ENCODE data around the gene CCDC88C.

CCDC88C gene

GRCh38 chr14:91401751-91402150 is 15.9 kb downstream of the CCDC88C start:
- in situ Hi-C loops (cut with MboI; ENCODE audit: low sequenced_read_pairs) = loop anchor here (25.0 kb wide), 1 partner anchor 214 kb away; no protein-coding TSS in a partner anchor

- in situ Hi-C loops (cut with MboI; ENCODE audit: low sequenced_read_pairs) = loop anchor here (25.0 kb wide), 1 partner anchor 213 kb away; no protein-coding TSS in a partner anchor
These were observed 16.9 kb downstream of the CCDC88C start for GRCh38 chr14:91400696-91401095.

- in situ Hi-C loops (cut with MboI; ENCODE audit: low sequenced_read_pairs) = loop anchor here (25.0 kb wide), 1 partner anchor 213 kb away; no protein-coding TSS in a partner anchor
These were observed 17.6 kb downstream of the CCDC88C start for GRCh38 chr14:91399868-91400640.

DNA sequence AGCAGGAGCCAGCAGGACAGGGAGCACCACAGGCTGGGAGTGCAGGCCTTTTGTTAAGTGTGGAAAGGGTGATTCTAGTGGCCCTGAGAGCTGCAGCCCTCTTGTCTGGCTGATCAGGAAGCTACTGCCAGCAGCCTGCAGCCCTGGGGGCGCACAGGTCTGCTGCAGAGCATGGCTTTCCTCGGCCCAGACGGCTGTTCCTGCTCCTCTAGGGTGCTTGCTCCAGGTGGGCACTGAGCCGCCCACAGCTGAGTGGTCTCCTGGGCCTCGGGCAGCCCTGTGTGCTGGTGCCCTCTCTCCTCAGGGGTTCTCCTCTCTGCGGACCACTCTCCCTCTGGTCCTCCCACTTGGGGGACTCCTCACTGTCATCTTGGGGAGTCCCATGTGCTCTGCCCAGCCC is 18.9 kb downstream of the CCDC88C start:
- in situ Hi-C loops (cut with MboI; ENCODE audit: low sequenced_read_pairs) = no loop called here

DNA sequence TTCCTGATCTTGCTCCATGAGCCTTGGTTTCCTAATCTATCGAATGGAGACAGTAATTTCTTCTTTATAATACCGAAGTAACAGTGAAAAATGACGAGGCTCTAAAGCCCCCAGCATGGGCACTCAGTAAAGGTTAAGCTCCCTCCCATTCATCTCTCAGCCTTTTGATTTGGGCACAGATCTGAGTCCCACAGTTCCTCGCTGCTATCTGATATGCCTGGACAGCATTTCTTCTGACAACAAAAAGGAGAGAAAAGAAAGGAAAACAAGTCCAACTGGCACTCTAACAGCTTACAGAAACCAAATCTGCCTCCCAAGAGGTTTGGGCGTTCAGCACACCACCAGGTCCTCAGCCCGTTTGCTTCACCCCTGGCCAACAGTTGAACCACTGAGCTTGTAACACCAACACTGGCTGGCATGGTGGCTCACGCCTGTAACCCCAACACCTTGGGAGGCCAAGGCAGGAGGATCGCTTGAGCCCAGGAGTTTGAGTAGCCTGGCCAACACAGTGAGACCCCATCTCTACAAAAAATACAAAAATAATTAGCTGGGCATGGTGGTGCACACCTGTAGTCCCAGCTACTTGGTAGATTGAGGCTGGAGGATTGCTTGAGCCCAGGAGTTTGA is 19.5 kb downstream of the CCDC88C start:
- in situ Hi-C loops (cut with MboI; ENCODE audit: low sequenced_read_pairs) = no loop called here

- in situ Hi-C loops (cut with MboI; ENCODE audit: low sequenced_read_pairs) = no loop called here
These were observed 20.4 kb downstream of the CCDC88C start for GRCh38 chr14:91396959-91397815.

DNA sequence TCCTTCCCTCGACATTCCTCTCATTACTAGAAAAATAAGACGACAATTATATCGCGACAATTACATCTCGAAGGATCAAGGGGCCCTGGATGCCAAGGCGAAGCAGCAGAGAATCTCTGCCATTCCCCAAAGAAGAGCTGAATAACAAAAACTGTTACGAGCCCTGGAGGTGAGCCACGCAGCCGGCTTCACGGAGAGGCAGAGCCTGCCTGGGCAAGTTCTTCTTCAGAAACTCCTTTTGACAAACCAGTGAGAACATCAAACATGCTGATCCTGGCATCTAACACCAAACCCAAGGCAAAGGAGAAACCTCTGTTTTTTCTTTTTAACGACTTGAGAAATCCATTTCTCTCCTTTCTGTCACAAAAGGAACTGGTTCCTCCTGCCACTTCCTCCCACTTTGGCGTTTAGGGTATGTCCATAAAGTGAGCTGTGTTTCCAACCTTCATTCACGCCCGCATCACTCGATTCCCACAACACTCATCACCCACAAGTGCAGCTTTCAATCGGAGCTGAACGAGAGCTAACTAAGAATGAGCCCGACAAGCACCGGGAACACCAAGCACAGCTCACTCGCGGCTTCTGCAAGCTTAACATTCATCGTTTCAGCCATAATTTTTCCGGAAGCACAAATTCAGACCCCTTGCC is 21.5 kb downstream of the CCDC88C start:
- in situ Hi-C loops (cut with MboI; ENCODE audit: low sequenced_read_pairs) = no loop called here

- in situ Hi-C loops (cut with MboI; ENCODE audit: low sequenced_read_pairs) = no loop called here
These were observed 22.2 kb downstream of the CCDC88C start for GRCh38 chr14:91395466-91395865.

- in situ Hi-C loops (cut with MboI; ENCODE audit: low sequenced_read_pairs) = no loop called here
These were observed 23.2 kb downstream of the CCDC88C start for GRCh38 chr14:91394105-91395081.

- in situ Hi-C loops (cut with MboI; ENCODE audit: low sequenced_read_pairs) = no loop called here
These were observed 24.9 kb downstream of the CCDC88C start for GRCh38 chr14:91392623-91393303.

DNA sequence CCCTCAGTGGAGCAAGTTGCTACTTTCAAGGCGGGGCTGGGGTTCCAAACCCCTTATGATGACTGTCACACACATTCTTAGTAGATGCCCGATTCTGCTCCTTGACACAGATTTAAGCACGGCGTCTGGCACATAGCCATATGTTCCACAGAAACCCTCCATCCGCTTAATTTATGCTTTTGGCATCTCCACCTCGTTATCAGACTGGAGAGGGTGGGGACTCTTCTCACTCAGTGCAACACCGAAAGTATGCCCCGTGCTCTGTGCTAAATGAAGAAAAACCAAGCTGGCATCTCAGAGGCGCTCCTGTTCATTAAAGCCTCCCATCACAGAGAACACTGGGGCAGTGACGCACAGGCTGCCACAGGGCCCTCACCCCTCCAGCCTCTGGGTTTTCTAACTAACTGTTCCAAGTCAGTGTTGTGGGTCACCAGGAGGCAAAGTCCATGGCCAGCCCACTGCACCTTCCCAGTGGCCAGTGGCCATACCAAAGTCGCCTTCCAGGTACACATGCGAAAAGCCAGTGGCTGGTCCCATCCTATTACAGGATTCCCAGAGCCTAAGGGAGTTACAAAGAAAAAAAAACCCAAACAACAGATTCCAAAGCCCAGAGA is 27.3 kb downstream of the CCDC88C start:
- in situ Hi-C loops (cut with MboI; ENCODE audit: low sequenced_read_pairs) = no loop called here

DNA sequence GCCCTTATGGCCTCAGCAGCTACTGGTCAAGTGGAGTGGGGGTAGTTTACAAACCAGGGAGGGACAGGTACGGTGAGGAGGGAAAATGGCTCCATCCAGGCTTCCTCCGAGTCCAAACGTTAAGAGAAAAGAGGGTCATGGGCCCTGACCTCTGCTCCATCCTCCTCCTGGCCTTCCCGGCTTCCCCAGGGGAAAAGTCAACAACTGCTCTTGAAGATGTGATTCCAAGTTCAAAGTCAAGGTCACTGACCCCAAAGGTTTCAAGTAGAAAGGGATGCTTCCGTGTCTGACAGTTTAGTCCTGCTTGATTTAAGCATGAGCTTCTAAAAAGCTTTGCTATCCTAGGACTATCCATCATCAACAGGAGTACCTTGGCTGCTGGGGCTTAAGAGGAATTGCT is 28.5 kb downstream of the CCDC88C start:
- in situ Hi-C loops (cut with MboI; ENCODE audit: low sequenced_read_pairs) = no loop called here

DNA sequence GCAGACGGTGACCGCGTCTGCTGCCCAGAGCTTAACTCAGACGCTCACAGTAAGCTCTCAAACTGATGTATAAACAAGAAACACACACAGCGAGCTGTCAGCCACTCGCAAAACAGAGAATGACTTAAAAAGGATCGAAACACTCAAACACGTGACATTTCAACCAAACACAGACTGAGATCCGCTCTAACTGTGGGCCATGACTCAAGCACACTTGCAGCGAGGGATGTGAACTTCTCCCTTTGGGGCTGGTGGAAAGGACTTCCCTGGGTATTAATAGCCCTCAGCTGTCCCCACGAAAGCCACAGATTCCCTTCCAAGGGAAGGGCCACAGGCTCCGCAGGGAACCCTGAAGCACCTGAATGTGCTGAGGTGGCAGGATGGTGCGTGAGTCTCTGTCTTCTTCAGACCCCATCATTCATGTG is 29.1 kb downstream of the CCDC88C start:
- in situ Hi-C loops (cut with MboI; ENCODE audit: low sequenced_read_pairs) = no loop called here

DNA sequence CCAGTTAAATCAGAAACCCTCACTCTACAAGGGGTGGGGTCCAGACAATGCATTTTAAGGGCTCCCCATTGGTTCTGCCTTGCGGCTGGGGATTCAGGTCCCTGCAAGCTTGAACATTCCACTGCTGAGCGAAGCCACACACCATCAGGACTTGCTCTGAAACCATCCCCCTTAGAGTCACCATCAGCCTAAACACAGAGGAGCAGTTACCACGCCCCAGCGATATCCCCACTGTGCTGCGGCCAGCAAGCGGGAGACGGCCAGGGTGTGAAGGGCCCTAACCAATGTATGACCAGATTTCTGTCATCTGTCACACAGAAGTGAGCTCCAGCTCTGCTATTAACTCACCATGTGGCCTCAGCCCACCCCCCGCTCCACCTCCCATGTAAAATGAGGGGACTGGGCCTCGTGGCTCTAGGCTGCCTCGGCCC is 29.7 kb downstream of the CCDC88C start:
- in situ Hi-C loops (cut with MboI; ENCODE audit: low sequenced_read_pairs) = no loop called here

GRCh38 chr14:91387169-91387835 is 30.3 kb downstream of the CCDC88C start:
- in situ Hi-C loops (cut with MboI; ENCODE audit: low sequenced_read_pairs) = no loop called here

DNA sequence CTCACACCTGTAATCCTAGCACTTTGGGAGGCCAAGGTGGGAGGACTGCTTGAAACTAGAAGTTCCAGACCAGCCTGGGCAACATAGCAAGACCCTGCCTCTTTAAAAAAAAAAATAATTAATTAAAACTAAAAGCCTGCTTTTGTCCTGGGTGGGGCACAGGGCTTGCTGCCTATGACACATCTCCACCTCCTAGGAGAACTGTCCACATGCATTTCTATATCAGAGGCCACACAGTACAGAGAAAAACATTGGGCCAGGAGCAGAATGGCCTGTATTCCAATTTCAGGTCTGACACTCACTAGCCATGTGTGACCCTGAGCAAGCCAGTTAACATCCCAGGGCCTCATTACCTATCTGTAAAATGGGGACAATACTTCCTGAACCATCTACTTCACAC is 31.9 kb downstream of the CCDC88C start:
- in situ Hi-C loops (cut with MboI; ENCODE audit: low sequenced_read_pairs) = no loop called here

DNA sequence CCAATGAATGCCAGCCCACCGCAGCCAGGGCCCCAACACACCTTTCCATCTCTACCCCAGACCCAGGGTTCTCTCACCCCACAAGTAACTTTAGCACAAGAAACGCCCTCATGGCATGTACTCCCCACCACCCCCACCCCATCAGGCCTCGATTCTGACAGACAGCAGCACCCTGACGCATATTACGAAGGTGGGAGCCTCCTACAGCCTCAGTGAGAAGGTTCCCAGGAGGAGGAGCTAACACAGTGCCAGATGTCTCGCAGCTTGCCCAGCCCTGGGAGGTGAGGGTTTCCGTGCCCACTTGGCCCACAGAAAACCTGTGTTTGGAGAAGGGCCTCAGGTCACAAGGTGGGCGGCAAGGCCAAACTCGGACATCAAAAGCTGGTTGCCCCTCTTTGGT is 32.4 kb downstream of the CCDC88C start:
- in situ Hi-C loops (cut with MboI; ENCODE audit: low sequenced_read_pairs) = no loop called here

DNA sequence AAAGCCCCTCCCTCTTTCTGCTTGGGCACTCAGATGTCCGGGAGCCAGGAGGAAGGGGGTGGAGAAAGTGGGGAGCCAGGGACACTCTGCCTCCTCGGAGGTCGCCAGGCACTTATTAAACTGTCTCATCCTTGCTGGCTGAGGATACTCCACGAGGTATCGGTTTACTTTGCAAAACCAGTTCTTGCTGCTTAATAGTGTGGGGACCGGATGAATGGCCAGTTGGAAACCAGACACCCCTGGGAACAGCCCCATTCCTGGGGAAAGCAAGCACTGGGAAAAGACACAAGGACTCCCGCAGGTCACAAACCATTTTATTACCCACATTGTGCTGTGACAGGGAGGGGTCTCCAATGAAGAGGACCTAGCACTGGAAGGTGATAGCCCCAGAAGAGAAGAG is 34.2 kb downstream of the CCDC88C start:
- in situ Hi-C loops (cut with MboI; ENCODE audit: low sequenced_read_pairs) = no loop called here
